ENCODE measurements around the gene CEP63. TPM values are rescaled to one million over a fixed set of nuclear protein-coding genes. Genes with fewer than 3 reads are reported as not detected.

Gene CEP63
- total RNA-seq, 1 experiment from 2014 or later: 19.1 TPM

- intact Hi-C loops (cut with micrococcal nuclease): no loop called here
- POLR2A ChIA-PET: no interaction called here
- no peak overlapping the region for H3K4me2 ChIP-seq (ENCODE audit: low read length)
- no peaks in the 10 kb centered on the region for H3K27me3 ChIP-seq (ENCODE audit: insufficient read depth, low read length)
- H3K4me3 ChIP-seq (replicated peaks in 1 of 2; ENCODE audit: low read depth in 1 of 2, low read length in 2 of 2): no peak overlapping the region
- no peak overlapping the region for H3K27ac ChIP-seq (ENCODE audit: low read depth, low read length)
- no peaks in the 10 kb centered on the region for H3K4me1 ChIP-seq (ENCODE audit: control insufficient read depth in 1 of 2, insufficient read depth in 2 of 2, low read length in 2 of 2)
- BruUV-seq (replicated peaks): no TSS peak
- H3K9me3 ChIP-seq (ENCODE audit: control insufficient read depth in 1 of 2, insufficient read depth in 1 of 2, low read depth in 1 of 2, low read length in 2 of 2): no peaks in the 10 kb centered on the region
- no peak overlapping the region for H3K9ac ChIP-seq (ENCODE audit: low read length)
- RAD21 ChIA-PET (ENCODE audit: low non-redundant PET in 1 of 2, low total read pairs in 2 of 2, uncharacterized antibody in 2 of 2, unreplicated experiment in 2 of 2): no interaction called here
- no peaks in the 10 kb centered on the region for H4K20me1 ChIP-seq (ENCODE audit: insufficient read depth)
- no peak for ATAC-seq
- CTCF ChIA-PET: no interaction called here
- no peak for DNase-seq (ENCODE audit: low read depth, low spot score)
- H3K36me3 ChIP-seq (ENCODE audit: control insufficient read depth in 1 of 2, insufficient read depth in 2 of 2, low read length in 2 of 2): no peaks in the 10 kb centered on the region
- TF ChIP-seq ZBTB33 (IDR thresholded peaks at IDR 0.05; ENCODE audit: extremely low read depth, insufficient replicate concordance, low read length) (no peak), FOSL1 (IDR thresholded peaks at IDR 0.05; ENCODE audit: low read depth) (no peak), ZNF274 (IDR thresholded peaks at IDR 0.05; ENCODE audit: low read depth, low read length) (no peak), CTCF (IDR thresholded peaks at IDR 0.05 in 2 of 3, conservative IDR thresholded peaks at IDR 0.05 in 1 of 3; ENCODE audit: borderline replicate concordance in 1 of 3, insufficient read depth in 1 of 3, low read depth in 2 of 3, low read length in 2 of 3) (no peak), MAX (IDR thresholded peaks at IDR 0.05) (no peak), TCF7L2 (IDR thresholded peaks at IDR 0.05; ENCODE audit: borderline replicate concordance, extremely low read depth, insufficient read depth, insufficient read length) (no peak), CBX3 (IDR thresholded peaks at IDR 0.05; ENCODE audit: low read depth) (no peak), POLR2AphosphoS5 (IDR thresholded peaks at IDR 0.05; ENCODE audit: low read depth, low read length) (no peak), SP1 (IDR thresholded peaks at IDR 0.05; ENCODE audit: low read depth) (no peak), JUND (IDR thresholded peaks at IDR 0.05) (no peak), ZFX (IDR thresholded peaks at IDR 0.05) (no peak), CEBPB (IDR thresholded peaks at IDR 0.05; ENCODE audit: low read depth) (no peak), RAD21 (IDR thresholded peaks at IDR 0.05; ENCODE audit: low read depth) (no peak), SIN3A (IDR thresholded peaks at IDR 0.05; ENCODE audit: low read depth) (no peak), EGR1 (IDR thresholded peaks at IDR 0.05; ENCODE audit: low read depth) (no peak), YY1 (IDR thresholded peaks at IDR 0.05; ENCODE audit: extremely low read depth, insufficient replicate concordance, low read depth, low read length) (no peak), SRF (IDR thresholded peaks at IDR 0.05; ENCODE audit: low read depth) (no peak), REST (IDR thresholded peaks at IDR 0.05; ENCODE audit: low read depth) (no peak), EZH2phosphoT487 (IDR thresholded peaks at IDR 0.05; ENCODE audit: borderline replicate concordance) (no peak), ATF3 (IDR thresholded peaks at IDR 0.05) (no peak)
- H3K9me2 ChIP-seq (ENCODE audit: insufficient read depth): no peaks in the 10 kb centered on the region
- H2AFZ ChIP-seq (ENCODE audit: low read depth, low read length, poor library complexity, severe bottlenecking): no peak overlapping the region
- H3K79me2 ChIP-seq (ENCODE audit: insufficient read depth, low read length): peaks cover 13% of the 10 kb centered on the region
These were observed 10.7 kb downstream of the CEP63 start for GRCh38 chr3:134496471-134497071.

All from HCT116 (cell line).